Islet of Langerhans (tissue), 1 donor: Measurements from ENCODE around the gene COL8A1.
A peak's percentile ranks its signal among the peaks of the same experiment; 100 is the strongest.

ENCODE experiments used
- FAIRE-seq: peaks from one replicate; lab custom pipeline; 2011; peaks lifted over from hg19 to GRCh38; lab: Jason Lieb, UNC

Gene COL8A1

GRCh38 chr3:99640214-99640851 is 1.9 kb downstream of the COL8A1 start:
- FAIRE-seq: no peak

GRCh38 chr3:99641480-99641879 is 3.1 kb downstream of the COL8A1 start:
- no peak for FAIRE-seq

GRCh38 chr3:99641982-99642381 is 3.6 kb downstream of the COL8A1 start:
- no peak for FAIRE-seq

GRCh38 chr3:99644017-99644416 is 5.6 kb downstream of the COL8A1 start:
- FAIRE-seq: no peak

- FAIRE-seq: no peak
Observed at GRCh38 chr3:99644746-99645145, 6.4 kb downstream of the COL8A1 start.

- no peak for FAIRE-seq
Observed at GRCh38 chr3:99645277-99646106, 7.1 kb downstream of the COL8A1 start.

GRCh38 chr3:99646107-99646435 is 7.7 kb downstream of the COL8A1 start:
- FAIRE-seq: no peak

GRCh38 chr3:99647081-99647480 is 8.7 kb downstream of the COL8A1 start:
- FAIRE-seq: no peak

- FAIRE-seq: no peak
Observed at GRCh38 chr3:99648101-99648500, 9.7 kb downstream of the COL8A1 start.

GRCh38 chr3:99648516-99648915 is 10.1 kb downstream of the COL8A1 start:
- no peak for FAIRE-seq

- no peak for FAIRE-seq
Observed at GRCh38 chr3:99651531-99651930, 13.1 kb downstream of the COL8A1 start.

- no peak for FAIRE-seq
Observed at GRCh38 chr3:99656624-99657023, 18.2 kb downstream of the COL8A1 start.

GRCh38 chr3:99658274-99658673 is 19.9 kb downstream of the COL8A1 start:
- no peak for FAIRE-seq

GRCh38 chr3:99659032-99659431 is 20.6 kb downstream of the COL8A1 start:
- FAIRE-seq: no peak

GRCh38 chr3:99659951-99660350 is 21.6 kb downstream of the COL8A1 start:
- FAIRE-seq: no peak

- no peak for FAIRE-seq
Observed at GRCh38 chr3:99662838-99663570, 24.6 kb downstream of the COL8A1 start.

GRCh38 chr3:99663977-99664376 is 25.6 kb downstream of the COL8A1 start:
- no peak for FAIRE-seq

GRCh38 chr3:99665017-99665416 is 26.6 kb downstream of the COL8A1 start:
- FAIRE-seq: no peak

- no peak for FAIRE-seq
Observed at GRCh38 chr3:99666201-99666600, 27.8 kb downstream of the COL8A1 start.

- peak; percentile 30 for FAIRE-seq
Observed at GRCh38 chr3:99668044-99668443, 29.6 kb downstream of the COL8A1 start.

- FAIRE-seq: no peak
Observed at GRCh38 chr3:99669879-99670555, 31.6 kb downstream of the COL8A1 start.

GRCh38 chr3:99670556-99670950 is 32.2 kb downstream of the COL8A1 start:
- no peak for FAIRE-seq
